PFSK-1 (cell line): Measurements from ENCODE around the gene TMEM272.

Experiments used
- FOXP2 ChIP-seq: optimal IDR thresholded peaks from 2 replicates; pipeline ENCODE3; 2011; ENCODE audit warnings: borderline replicate concordance, control low read depth, inconsistent platforms; ENCODE audit not compliant: insufficient read depth; ENCODE audit errors: extremely low read length, extremely low read depth
- POLR2AphosphoS5 ChIP-seq: IDR thresholded peaks from 2 replicates; pipeline ENCODE4 v1.6.1; 2012; ENCODE audit warnings: low read depth, mild to moderate bottlenecking, control low read depth, low read length, moderate library complexity
- SIN3A ChIP-seq: IDR thresholded peaks from 2 replicates; pipeline ENCODE4 v1.6.1; 2012; ENCODE audit warnings: mild to moderate bottlenecking, low read length, moderate library complexity, borderline replicate concordance; ENCODE audit not compliant: insufficient read depth
- TAF1 ChIP-seq: IDR thresholded peaks from 2 replicates; pipeline ENCODE4 v1.6.1; 2012; ENCODE audit warnings: low read length, control low read depth, borderline replicate concordance; ENCODE audit not compliant: insufficient read depth
- TF ChIP-seq, protein P1 (sequence below), 2 experiments: IDR thresholded peaks; 2 replicates each; pipeline versions ENCODE4 v1.6.1 to v1.8.0; 2011 to 2012; ENCODE audit warnings: low read depth in 2 of 2, low read length in 2 of 2, control low read depth in 1 of 2, inconsistent platforms in 1 of 2, mild to moderate bottlenecking in 1 of 2, moderate library complexity in 1 of 2; ENCODE audit not compliant: insufficient read depth in 1 of 2

TMEM272 gene

DNA sequence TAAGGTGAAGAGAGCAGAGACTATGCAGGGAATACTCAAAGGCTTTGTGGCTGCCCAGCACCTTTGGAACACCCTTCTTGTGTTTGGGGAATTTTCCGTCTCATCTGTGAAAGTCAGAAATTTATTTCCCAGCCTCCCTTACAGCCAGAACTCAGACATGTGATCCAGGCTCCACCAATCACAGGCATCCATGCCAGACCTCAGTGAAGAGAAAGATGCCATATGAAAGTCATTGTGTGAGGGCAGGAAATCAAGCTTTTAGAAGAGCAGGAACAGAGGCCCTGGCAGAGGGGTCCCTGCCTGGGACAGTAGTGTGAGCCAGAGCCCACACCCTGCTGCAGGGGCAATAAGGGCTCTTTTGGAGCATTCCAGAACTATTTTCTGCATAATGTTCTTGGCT is 28.9 kb upstream of the TMEM272 start:
- no peak for TF ChIP-seq POLR2AphosphoS5
- no peak for TF ChIP-seq TAF1
- TF ChIP-seq SIN3A = no peak

DNA sequence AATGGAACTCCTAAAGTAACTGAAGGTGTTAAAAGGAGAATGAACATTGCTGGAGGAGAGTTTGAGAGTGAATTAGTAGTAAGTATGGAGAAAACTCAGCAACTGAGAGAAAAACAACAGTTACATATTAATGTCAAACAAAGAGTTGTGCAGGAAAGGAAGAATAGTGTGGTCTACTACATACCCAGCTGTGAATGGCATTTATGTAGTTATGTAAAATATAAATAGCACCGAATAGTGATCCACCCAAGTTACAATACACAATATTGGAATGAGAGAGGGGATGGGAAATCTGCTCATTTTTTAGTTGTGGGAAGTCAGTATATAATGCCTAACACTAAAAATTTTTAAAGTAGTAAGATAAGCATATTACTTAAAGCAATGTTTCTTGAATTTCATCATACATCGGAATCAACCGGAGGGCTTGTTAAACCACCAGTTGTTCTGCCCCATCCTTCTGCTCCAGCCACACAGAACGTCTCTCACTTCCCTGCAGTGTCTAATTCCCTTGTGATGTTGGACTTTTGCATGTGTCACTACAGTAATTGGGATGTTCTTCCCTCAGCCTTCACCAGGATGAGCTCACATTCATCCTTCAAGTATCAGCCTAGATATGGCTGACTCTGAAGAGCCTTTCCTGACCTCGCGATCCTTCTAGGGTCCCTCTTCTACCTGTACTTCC is 28.3 kb upstream of the TMEM272 start:
- TF ChIP-seq POLR2AphosphoS5 = no peak
- no peak for TF ChIP-seq TAF1
- TF ChIP-seq FOXP2 = no peak
- TF ChIP-seq, protein P1, sequence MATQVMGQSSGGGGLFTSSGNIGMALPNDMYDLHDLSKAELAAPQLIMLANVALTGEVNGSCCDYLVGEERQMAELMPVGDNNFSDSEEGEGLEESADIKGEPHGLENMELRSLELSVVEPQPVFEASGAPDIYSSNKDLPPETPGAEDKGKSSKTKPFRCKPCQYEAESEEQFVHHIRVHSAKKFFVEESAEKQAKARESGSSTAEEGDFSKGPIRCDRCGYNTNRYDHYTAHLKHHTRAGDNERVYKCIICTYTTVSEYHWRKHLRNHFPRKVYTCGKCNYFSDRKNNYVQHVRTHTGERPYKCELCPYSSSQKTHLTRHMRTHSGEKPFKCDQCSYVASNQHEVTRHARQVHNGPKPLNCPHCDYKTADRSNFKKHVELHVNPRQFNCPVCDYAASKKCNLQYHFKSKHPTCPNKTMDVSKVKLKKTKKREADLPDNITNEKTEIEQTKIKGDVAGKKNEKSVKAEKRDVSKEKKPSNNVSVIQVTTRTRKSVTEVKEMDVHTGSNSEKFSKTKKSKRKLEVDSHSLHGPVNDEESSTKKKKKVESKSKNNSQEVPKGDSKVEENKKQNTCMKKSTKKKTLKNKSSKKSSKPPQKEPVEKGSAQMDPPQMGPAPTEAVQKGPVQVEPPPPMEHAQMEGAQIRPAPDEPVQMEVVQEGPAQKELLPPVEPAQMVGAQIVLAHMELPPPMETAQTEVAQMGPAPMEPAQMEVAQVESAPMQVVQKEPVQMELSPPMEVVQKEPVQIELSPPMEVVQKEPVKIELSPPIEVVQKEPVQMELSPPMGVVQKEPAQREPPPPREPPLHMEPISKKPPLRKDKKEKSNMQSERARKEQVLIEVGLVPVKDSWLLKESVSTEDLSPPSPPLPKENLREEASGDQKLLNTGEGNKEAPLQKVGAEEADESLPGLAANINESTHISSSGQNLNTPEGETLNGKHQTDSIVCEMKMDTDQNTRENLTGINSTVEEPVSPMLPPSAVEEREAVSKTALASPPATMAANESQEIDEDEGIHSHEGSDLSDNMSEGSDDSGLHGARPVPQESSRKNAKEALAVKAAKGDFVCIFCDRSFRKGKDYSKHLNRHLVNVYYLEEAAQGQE (IDR thresholded peaks at IDR 0.05; ENCODE audit: insufficient read depth in 1 of 2, low read depth in 2 of 2, low read length in 2 of 2) = no peak
- no peak for TF ChIP-seq SIN3A

DNA sequence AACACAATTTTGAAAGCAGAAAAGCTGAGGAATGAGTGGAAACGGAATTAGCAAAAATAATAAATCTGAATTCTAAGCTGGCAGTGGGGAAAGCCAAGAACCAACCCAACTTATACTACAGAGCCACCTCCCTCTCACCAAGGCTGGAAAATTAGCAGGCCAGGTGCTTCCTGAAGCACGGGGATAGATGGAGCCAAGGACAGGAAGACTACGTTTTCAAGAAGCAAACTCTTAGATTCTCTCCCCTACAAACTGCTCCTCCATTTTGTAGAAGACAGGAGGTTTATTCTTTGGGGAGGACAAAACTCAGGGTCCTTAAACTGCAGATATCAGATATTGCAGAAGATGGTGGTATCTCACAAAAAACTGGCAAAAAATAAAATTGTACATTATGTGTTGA is 25.6 kb upstream of the TMEM272 start:
- TF ChIP-seq SIN3A (no peak), TAF1 (no peak), POLR2AphosphoS5 (no peak), FOXP2 (no peak)
- TF ChIP-seq, protein P1 (IDR thresholded peaks at IDR 0.05; ENCODE audit: insufficient read depth in 1 of 2, low read depth in 2 of 2, low read length in 2 of 2) = no peak

DNA sequence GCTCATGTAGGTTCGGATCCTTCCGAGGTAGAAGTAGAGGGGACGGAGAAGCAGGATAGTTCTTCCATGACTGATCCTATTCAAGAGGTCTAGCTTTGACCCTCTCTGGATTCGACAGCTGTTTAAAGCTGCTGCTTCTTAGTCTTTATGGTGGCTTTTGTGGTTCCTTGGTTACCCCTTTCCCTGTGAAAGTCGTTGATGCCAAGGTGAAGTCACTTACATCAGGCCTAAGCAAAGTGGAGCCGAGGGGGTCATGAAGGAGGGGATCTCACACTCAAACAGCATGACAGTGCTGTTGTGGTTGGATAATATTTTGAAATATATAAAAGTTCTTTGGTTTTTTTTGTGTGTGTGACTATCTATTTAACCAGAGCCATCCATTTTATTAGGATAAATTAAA is 24.9 kb upstream of the TMEM272 start:
- TF ChIP-seq TAF1 (no peak), FOXP2 (no peak), SIN3A (no peak), POLR2AphosphoS5 (no peak)
- TF ChIP-seq, protein P1 (IDR thresholded peaks at IDR 0.05; ENCODE audit: insufficient read depth in 1 of 2, low read depth in 2 of 2, low read length in 2 of 2) = no peak

DNA sequence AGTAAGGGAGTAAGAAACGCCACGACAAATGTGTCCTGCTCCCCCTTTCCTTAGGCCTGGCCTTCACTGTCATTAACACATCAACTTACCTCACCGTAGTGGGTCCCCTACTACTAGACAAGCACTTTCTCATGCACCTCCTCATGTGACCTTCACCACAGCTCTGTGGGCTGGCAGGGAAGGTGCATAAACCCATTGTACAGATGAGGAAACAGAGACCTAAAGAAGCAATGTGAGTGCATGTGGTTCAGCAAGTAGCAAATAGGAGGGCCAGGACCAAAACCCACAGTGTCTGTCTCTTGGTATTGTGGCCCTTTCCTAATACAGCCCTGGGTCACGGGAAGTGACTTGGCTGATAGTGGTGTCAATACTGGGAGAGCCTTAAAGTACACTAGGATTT is 22.1 kb upstream of the TMEM272 start:
- TF ChIP-seq, protein P1 (IDR thresholded peaks at IDR 0.05; ENCODE audit: insufficient read depth in 1 of 2, low read depth in 2 of 2, low read length in 2 of 2) = no peak
- TF ChIP-seq POLR2AphosphoS5 (no peak), SIN3A (no peak), FOXP2 (no peak), TAF1 (no peak)
